ENCODE results near the gene ST6GALNAC1. TPM values are rescaled to one million over a fixed set of nuclear protein-coding genes. Genes with fewer than 3 reads are reported as not detected.

ST6GALNAC1 gene
- total and polyA plus RNA-seq, 10 of the 15 experiments (the other 5 are each of a cell fraction or from before 2014, with no cell fraction given), result 0.08 TPM; not detected in 9

DNA sequence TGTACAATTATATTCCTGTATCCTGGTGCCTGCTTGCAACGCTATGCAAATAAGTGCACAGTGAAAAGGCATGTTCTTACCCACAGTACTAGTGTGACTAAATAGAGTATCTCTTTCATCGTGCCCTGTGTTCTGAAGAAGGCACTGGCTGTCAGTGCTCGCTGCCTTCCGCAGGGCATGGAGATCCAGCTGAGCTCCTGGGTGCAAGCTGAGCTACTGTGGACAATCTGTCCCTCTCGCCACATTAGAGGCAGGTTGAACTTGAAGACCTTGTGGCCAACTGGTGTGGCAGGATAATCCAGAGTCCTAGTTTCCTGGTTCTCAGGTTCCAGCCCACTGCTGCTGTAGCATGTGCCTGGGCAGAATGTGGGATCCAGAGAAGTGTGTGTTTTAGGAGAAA is 1.9 kb upstream of the ST6GALNAC1 start:
- no peaks in the 10 kb centered on the region for H3K36me3 ChIP-seq (ENCODE audit: control insufficient read depth in 2 of 2, insufficient read depth in 2 of 2, low read length in 1 of 2)
- CTCF ChIA-PET, result interaction anchor here (0.7 kb wide), 1 partner anchor 123 kb away, joined by 3 read pairs; no protein-coding TSS in a partner anchor
- BruUV-seq (replicated peaks), result no TSS peak

More for the DNA sequence above, 1.9 kb upstream of the ST6GALNAC1 start:
- H3K4me2 ChIP-seq (ENCODE audit: control insufficient read depth, insufficient read depth), result no peak overlapping the region
- H3K4me3 ChIP-seq, result no peak overlapping the region
- H3K27ac ChIP-seq (ENCODE audit: control insufficient read depth, insufficient read depth), result no peak overlapping the region
- H4K20me1 ChIP-seq (ENCODE audit: control insufficient read depth, insufficient read depth), result no peaks in the 10 kb centered on the region
- TF ChIP-seq SMAD1 (IDR thresholded peaks at IDR 0.05; ENCODE audit: low read depth, partially characterized antibody), result no peak
- TF ChIP-seq SPI1 (IDR thresholded peaks at IDR 0.05; ENCODE audit: borderline replicate concordance, insufficient read depth, low read depth, low read length), result no peak
- no peak for TF ChIP-seq ELK1 (IDR thresholded peaks at IDR 0.05; ENCODE audit: low read depth, low read length)
- no peak for TF ChIP-seq CHD1 (IDR thresholded peaks at IDR 0.05; ENCODE audit: low read depth, low read length)
- TF ChIP-seq ASH2L (IDR thresholded peaks at IDR 0.05; ENCODE audit: borderline replicate concordance, low read depth), result no peak
- TF ChIP-seq RB1 (IDR thresholded peaks at IDR 0.05; ENCODE audit: borderline replicate concordance), result no peak
- TF ChIP-seq CTCF (IDR thresholded peaks at IDR 0.05 in 2 of 3, conservative IDR thresholded peaks at IDR 0.05 in 1 of 3; ENCODE audit: control insufficient read depth in 2 of 3, extremely low read depth in 1 of 3, insufficient read depth in 1 of 3, low read depth in 3 of 3, low read length in 3 of 3), result no peak
- TF ChIP-seq HDGF (IDR thresholded peaks at IDR 0.05), result no peak
- no peak for TF ChIP-seq CBX3 (IDR thresholded peaks at IDR 0.05; ENCODE audit: borderline replicate concordance, low read depth)
- H3K9me3 ChIP-seq (replicated peaks; ENCODE audit: control insufficient read depth, insufficient read depth, low read length), result no peaks in the 10 kb centered on the region; the same call in 1 of the 3 replicates
- no peak overlapping the region for H2AFZ ChIP-seq (ENCODE audit: control insufficient read depth, low read depth, low read length)
- ATAC-seq, result no peak
- 22% methylated on average over 5 of the region's 5 CpGs for WGBS (ENCODE audit: insufficient coverage, insufficient replicate concordance, low lambda C conversion rate, missing lambda C conversion rate)
- RAD21 ChIA-PET (ENCODE audit: unreplicated experiment), result no interaction called here
- peaks cover 0 to 1% of the 10 kb centered on the region in 2 experiments; a peak in 2 of 4 replicates for H3K27me3 ChIP-seq (replicated peaks in 1 of 2; ENCODE audit: control insufficient read depth in 2 of 2, insufficient read depth in 2 of 2, low read length in 1 of 2)
- H3K9ac ChIP-seq (ENCODE audit: control insufficient read depth, insufficient read depth, low read length), result no peak overlapping the region
- no peak for FAIRE-seq
- SMC1A ChIA-PET (ENCODE audit: uncharacterized antibody, unreplicated experiment), result no interaction called here
- no peaks in the 10 kb centered on the region for H3K4me1 ChIP-seq (ENCODE audit: control insufficient read depth, insufficient read depth, low read length)
- in situ Hi-C loops (cut with MboI) (no loop called here), intact Hi-C loops (cut with micrococcal nuclease; ENCODE audit: unreplicated experiment) (no loop called here)
- no peak for DNase-seq (ENCODE audit: low read depth, low spot score)
- no peaks in the 10 kb centered on the region for H3K79me2 ChIP-seq (ENCODE audit: control insufficient read depth, insufficient read depth, low read length)
- POLR2A ChIA-PET, result no interaction called here
